ENCODE data around the gene HIGD1C.

HIGD1C gene

GRCh38 chr12:50979369-50980052 lies 27.2 kb downstream of the HIGD1C start:
- TF ChIP-seq ZFX (IDR thresholded peaks at IDR 0.05; ENCODE audit: borderline replicate concordance): no peak
- TF ChIP-seq CTCF (IDR thresholded peaks at IDR 0.05): no peak
- H3K27ac ChIP-seq: peak overlapping the region; percentile 39

GRCh38 chr12:50980545-50980944 lies 28.2 kb downstream of the HIGD1C start:
- TF ChIP-seq ZFX (IDR thresholded peaks at IDR 0.05; ENCODE audit: borderline replicate concordance) (no peak), CTCF (IDR thresholded peaks at IDR 0.05) (no peak)
- H3K27ac ChIP-seq: peak overlapping the region; percentile 39

- H3K27ac ChIP-seq: peak overlapping the region; percentile 39
- TF ChIP-seq CTCF (IDR thresholded peaks at IDR 0.05) (no peak), ZFX (IDR thresholded peaks at IDR 0.05; ENCODE audit: borderline replicate concordance) (no peak)
These were observed 29.2 kb downstream of the HIGD1C start for GRCh38 chr12:50981319-50982239.

GRCh38 chr12:50984586-50985298 lies 32.4 kb downstream of the HIGD1C start:
- H3K27ac ChIP-seq: no peak overlapping the region
- TF ChIP-seq ZFX (IDR thresholded peaks at IDR 0.05; ENCODE audit: borderline replicate concordance): no peak
- no peak for TF ChIP-seq CTCF (IDR thresholded peaks at IDR 0.05)

GRCh38 chr12:50985322-50985721 lies 33.0 kb downstream of the HIGD1C start:
- H3K27ac ChIP-seq: no peak overlapping the region

More at GRCh38 chr12:50985322-50985721, 33.0 kb downstream of the HIGD1C start:
- TF ChIP-seq ZFX (IDR thresholded peaks at IDR 0.05; ENCODE audit: borderline replicate concordance) (no peak), CTCF (IDR thresholded peaks at IDR 0.05) (no peak)
